ENCODE results near the gene KCNMA1.
A peak's percentile ranks its signal among the peaks of the same experiment; 100 is the strongest.

Gene KCNMA1

DNA sequence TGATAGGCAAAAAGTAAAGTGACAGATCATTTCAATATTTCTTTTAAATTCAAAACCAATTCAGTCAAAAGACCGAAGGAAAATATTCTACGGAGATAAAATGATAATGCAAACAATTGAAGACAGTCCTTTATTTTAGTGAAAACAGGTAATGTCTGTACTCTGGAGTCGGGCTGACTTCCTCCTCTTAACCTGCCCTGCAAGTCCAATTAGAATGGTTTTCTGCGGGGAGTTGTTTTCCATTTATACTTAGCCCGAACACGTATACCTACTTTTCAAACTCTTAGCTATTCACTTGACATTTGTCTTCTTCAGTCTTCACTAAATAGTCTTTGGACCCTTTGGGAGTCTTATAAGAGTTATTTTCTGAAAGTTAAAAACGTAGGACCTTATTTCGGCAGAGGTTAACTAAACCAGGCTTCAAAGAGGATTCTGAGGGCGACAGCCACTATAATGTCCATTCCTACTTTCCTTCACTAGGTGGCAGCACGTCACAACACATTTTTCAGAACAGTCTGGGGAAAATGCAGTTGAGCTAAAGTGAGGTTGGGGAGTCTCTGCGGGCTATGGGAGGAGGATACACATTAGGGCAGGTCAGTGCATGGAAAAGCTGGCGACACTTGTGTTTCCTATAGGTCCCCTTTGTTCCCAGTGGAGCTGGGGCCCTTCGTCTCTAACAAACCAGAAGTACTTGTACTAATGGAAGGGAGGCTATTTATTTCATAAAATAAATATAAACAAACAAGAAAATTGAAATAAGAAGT, 472.0 kb downstream of the KCNMA1 start:
- FAIRE-seq: no peak

DNA sequence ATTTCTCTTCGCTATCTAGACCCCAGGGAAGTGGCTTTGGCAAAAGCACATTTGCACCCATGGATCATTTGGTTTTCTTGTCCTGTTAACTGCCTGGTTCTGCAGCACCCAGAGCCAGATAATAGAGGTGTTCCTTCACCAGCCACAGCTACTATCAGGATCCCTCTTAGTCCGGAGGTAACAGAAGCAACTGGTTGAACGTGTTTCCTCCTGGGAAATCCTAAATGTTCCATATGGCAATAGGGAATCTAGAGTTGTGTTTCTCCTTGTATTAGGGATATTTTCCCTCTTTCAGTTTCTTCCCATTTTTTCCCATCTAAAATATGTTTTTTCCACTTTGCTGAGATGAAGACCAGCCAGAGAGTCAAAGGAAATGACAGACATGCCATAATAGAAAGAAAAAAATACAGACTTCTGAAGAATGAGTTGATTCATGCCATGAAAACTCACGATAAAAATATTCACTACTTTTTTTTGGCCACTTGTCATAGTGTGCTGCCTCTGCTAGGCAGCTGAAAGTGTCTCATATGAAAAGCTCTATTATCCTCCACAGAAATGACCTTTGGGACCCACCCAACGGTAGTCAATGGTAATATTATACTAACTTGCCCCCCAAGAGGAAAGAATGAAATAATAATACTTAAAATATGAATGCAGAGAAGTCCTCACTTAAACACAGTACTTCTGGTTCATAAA, 472.8 kb downstream of the KCNMA1 start:
- no peak for FAIRE-seq

DNA sequence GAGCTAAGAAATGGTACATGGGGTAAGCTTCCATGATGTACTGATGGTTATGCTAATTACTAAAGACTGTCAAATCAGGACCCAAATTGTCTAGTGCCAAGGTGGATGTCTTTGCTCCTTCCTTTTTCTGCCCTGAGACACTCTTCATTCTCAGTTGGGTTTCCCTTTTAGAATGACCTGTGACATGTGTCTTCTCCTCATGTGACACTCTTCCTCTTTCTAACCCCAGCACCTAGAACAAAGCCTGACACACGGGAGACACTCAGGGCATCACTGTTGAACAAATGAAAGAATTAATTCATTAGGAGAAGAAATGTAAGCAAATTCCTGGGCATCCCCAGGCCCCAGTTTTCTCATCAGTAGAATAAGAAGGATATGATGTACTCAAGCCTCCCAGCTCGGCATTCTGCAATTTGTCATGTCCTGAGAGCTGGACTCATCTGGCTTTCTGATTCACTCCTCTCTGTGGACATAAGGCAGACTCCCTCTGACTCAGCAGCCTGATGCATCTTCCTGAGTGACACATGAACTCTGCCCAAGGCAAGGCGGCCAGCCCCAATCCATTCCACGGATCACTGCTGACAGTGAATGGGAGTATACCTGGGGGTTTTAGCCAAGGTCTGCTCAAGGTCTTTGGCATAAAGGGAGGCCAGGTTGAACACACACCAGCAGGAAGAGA, 473.8 kb downstream of the KCNMA1 start:
- no peak for FAIRE-seq

DNA sequence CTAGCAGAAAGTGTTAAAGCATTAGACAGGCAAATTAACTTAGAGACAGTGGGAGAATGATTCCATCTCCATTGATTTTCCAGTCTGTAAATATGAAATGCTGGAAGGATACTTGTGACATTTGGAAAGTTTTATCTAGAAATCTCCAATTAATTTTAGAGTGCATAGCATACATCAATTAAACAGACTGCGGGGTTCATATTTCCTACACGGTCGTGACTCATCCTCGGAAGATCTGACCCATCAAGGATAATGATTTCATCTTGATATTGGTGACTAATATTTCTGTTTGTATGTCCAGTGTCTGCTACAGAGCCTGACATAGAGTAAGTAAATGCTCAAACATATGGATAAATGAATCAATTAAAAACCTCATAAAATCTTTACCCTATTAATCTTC, 474.9 kb downstream of the KCNMA1 start:
- FAIRE-seq: no peak

DNA sequence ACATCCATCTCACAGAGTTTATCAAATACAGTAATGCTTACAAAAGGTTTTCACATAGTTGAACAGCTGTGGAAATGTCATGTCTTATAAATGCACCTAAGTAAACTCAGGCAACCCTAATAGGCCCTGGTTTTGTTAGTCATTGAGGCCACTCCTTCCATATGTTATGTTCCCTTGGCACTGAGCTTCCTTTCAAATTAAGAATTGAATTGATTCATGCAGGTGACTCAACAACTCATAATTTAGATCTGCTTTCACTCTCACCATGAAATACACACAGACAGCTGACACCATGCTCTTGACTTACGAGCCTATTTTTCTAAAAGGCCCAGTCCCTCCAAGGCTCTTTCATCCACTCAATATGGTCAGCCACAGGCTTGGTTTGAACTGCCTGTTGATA, 476.9 kb downstream of the KCNMA1 start:
- FAIRE-seq: peak; percentile 82

DNA sequence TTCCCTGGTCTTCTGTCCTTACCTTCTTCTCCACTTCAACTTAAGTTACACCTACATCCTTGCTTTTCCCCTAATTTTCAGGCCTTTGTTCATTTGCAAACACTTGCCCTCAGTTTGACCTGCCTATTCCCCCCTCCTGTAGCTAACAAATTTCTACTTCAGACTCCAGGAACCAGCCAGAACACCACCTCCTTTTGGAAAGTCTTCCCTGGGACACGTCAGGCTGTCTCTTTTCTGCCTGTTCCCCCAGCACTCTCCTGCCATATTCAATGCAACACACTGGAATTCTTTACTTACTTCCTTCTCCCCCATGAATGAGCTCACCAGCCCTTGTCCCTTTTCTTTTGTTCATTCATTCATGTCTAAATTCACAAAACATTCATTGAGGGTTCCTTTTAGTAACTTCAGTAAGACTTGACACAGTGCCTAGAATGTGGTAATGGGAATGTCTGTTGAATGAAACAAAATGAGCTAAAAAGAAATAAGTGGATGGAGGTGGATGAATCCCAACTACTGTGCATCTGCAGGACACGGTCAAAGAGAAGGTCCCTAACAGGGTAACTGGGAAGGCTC, 478.0 kb downstream of the KCNMA1 start:
- no peak for FAIRE-seq

DNA sequence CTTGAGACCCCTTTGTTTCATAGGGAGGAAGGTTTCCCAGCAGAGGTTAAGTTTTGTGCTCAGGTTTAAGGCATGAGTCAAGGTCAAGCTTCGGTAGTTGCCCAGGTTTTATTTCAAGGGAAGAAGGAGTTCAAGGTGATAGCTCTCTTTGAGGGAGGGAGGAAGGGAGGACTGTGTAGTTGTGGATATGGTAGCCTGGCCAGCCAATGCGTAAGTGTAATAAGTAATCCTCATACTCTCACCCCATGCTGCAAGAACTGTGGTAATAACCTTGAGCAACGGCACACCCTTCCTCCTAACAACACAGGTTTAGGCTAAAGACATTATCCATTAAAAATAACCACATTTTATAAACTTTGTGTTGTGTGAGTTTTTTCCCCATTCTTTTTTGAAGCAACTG, 478.9 kb downstream of the KCNMA1 start:
- FAIRE-seq: no peak

DNA sequence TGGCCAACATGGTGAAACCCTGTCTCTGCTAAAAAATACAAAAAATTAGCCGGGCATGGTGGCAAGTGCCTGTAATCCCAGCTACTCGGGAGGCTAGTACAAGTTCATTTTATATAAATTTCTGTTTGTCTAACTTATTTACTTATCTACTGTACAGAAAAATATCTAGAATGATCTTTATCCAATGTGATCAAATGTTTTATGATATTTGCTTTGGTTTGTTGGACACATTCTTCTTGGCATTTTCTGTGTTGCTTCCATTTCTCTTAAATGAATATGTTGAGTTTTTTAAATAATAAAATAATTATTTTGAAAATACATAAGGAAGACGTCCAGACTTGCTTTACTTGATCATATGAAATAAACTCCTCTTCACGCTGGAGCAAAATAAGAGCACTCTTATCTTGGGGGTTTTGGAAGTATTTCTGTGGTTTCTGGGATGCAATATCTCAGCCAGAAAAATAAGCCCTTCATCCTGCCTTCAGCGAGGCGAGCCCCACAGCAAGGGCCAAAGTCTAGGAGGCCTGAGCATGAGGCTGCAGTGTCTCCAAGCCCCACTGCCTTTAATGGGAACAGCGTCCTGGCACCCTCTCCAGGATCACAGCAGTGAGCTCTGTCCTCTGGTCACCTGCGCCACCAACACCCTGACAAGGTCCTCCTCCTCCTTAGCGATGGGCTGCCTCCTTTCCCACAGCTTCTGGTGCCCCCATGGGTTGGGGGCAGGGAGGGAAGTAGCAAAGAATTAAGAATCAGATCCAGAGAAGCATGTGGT, 480.2 kb downstream of the KCNMA1 start:
- FAIRE-seq: no peak

DNA sequence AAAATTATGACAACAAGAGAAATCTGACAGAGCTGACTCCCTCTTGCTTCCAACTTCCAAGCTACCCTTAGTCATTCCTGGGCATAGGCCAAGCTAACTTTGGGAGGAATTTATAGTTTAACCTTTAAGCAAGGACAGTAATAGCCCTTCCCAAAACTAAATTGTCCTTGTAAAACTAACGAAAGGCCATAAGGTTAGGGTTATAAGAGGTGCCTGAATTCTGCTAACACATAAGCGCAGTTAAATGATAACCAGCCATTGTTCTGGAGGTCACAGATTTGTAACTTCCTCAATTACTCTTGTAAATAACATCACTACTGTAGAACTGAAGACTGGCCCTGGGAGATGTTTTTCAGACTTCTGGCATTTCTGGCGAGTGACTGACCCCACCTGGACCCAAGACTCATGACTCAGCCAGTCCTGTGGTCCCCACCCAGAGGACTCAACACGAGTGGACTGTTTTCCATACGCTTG, 481.2 kb downstream of the KCNMA1 start:
- peak; percentile 74 for FAIRE-seq

DNA sequence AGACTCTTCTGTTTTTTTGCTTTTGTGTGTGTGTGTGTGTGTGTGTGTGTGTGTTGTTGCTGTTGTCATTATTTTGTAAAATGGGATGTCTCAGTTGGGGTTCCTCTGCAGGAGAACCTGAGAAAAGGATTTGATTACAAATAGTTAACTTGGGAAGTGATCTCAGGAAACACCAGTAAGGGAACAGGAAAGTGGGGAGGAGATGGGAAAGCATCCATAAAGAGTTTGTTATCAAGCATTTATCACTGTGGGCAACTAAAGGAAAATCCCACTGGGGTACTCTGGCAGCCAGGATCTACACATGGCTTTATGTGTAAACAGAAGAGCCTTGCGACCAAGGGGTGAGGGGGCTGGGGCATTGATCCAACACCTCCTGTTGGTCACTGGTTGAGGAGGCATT, 485.4 kb downstream of the KCNMA1 start:
- FAIRE-seq: no peak

DNA sequence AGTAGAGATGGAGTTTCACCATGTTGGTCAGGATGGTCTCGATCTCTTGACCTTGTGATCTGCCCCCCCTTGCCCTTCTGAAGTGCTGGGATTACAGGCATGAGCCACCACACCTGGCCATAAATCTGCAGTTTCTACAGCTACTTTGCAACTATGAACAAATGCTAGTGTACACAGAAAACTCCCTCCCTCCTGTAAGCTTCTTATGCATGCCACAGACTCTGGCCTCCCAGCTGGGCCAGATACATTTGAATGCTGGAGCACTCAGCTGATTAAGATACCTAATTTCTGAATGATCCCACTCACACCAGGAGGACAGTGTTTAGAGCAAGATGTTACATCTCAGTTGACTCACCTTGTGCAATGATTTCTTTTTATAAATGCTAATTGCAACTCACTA, 486.2 kb downstream of the KCNMA1 start:
- no peak for FAIRE-seq

DNA sequence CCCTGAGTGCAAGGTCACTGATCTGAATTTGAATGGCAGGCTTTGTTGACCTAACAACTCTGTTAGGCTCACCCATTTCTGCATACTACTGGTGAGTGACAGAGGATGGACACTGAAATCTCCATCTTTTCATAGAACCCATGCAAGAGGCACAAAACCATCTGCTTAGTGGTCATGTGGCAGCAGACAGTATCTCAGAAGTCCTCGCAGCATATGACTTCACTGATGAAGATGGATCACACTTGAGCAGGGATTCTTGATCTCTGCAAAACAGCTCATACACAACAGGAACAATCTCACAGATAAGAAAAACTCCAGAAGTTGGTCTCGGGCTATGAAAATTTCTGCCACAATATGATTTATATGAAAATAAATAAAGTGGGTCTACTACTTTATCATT, 487.9 kb downstream of the KCNMA1 start:
- FAIRE-seq: no peak

DNA sequence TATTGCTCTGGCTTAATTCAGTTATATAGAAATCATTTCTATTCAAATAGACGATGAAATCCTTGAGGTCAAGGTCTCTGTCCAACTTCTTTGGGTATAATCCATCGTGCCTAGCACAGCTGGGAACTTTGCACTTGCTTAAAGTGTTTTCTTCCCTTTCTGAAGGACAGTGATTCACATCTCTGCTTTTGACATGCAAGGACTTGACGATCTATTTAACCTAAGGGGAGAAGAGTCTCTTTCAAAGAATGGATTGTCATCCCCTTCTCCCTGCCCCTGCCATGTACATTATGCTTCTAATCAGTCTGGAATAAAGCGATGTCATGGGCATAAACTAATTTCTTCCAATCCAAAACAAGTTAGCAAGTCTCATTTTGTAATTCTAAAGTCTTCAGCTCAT, 488.6 kb downstream of the KCNMA1 start:
- no peak for FAIRE-seq

DNA sequence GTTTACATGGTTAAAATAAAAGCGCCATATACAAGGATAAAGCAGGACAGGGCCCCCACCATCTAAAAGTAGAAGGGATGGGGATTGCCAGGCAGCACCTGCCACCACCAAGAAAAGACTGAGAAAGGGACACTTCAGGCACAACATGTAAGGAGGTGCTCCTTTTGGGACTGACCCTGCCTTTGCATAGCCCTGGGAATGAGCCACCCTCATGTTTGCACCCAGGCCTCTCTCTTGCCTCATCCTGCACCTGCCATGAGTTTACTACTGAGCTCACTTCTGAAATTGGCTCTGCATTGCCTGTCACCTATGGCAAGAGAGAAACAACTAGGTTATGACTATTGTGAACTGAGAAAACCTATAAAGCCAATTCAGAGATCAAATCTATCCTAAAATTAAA, 489.7 kb downstream of the KCNMA1 start:
- no peak for FAIRE-seq

DNA sequence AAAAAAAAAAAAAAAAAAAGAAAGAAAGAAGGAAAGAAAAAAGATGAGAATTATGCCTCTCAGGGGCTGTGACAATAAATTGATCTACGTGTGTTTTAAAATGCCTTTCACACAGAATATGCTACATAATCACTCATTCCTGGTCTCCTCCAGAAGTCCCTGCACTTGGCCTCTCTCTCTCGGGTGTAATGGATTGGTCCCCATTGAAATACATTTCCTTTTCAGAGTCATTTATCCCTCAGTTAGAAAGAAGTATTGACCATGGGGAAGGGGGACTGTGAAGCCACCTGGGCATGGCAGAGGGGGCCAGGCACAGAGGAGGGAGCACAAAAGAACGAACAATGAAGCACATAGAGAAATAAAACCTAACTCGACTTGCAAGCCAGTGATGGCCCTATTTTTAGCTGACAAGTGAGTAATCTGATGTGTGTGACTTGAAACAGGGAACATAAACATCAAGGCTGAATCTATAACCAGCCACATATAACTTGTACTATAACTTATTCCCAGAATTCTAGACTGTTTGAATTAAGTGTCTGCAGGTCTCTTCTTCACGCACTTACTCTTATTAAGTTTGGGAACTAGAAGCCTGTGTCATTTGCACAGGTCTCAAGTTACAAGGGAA, 490.8 kb downstream of the KCNMA1 start:
- no peak for FAIRE-seq

DNA sequence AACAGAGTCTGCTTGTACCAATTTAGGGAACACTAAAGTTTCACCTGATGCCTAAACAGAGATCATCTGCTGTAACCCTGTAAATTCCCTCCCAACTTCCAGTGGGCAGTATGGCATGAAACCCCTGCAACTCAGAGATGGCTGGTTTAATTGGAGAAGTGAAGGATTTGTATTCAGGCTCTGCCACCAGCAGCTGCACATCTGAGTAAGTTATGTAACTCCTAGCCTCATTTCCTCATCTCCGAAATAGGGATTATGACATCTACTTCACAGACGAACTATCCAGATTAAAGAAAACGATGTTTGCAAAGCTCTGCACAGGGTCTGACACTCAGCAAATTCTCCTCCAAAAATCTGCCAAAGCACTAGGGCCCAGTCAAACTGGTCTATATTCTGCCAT, 493.0 kb downstream of the KCNMA1 start:
- FAIRE-seq: no peak

DNA sequence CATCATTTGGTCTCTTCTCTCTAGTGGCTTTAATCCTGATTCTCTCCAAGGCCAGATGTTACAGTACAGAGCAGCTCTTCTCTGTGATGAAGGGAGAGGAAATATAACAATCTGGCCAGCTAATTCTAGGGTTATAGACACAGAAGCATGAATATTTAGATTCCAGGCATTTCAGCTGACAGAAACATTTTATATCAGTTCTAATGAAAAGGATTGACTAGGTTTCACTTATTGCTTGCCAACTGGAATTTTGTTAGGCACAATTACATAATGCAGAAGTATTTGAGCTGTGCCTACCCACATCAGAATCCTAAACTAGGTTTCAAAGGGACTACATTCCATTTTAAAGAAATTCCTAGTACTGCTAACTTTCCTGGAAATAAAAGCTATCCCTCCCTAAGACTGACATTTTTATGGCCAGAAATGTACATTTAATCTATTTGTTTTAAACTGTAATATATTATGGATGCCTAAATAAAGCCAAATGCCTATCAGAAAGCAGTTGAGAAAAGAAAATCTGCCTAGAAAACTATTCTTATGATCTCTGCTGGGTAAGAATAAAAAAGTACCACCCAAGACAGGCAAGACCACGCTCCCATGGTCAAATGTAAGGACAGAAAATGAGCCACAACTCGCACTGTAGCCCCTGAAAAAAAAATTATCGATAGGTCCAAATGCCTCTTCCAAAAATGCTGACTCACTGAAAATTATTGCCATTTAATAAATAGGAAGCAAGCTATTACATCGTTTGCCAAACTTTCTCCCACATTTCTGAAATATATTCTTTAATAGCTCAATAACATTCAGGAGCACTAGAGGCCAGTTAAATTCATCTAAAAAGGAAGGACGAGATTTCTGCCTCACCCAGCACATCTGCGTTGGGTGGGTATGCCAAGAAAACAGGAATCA, 498.1 kb downstream of the KCNMA1 start:
- no peak for FAIRE-seq

DNA sequence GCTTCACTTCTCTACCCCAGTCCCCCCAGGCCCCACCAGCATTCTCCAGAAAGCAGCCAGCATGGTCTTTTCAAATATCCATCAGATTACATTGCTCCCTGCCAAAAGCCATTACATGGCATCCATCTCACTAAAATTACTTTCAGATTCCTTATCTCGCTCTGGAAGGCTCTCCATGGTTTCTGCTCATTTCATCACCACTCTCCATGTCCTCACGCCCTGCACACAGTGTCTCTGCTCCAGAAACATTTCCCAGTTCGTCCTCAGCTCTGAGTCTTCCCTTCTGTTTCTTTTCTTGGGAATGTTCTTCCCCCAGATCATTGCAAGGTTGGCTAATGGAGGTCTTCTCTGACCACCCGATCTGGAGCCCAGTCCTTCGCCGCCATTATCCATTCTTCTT, 499.1 kb downstream of the KCNMA1 start:
- no peak for FAIRE-seq

DNA sequence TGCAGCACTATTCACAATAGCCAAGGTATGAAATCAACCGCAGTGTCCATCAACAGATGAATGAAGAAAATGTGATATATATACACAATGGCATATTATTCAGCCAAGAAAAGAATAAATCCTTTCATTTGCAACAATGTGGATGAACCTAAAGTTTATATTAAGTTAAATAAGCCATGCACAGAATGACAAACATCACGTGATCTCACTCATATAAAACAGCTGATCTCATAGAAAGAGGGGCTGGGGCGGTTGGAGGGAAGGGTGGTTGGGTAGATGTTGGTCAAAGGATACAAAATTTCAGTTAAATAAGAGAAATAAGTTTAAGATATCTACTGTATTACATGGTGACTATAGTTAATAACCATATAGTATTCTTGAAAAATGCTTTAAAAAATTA, 502.1 kb downstream of the KCNMA1 start:
- FAIRE-seq: no peak

DNA sequence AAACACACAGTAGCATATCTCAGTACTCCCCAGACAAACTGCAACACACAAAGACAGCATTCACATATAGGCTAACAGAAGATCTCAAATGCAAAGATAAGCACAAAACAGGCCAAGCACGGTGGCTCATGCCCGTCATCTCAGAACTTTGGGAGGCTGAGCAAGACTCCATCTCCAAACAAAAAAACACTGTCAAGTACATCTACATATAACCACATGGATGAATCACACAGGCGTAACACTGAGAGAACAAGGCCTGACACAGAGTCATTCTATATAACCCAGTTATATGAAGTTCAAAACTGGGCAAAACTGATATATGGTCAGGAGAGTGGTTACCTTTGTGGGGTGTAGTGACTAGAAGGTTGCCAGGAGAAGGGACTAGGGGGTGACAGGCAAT, 506.4 kb downstream of the KCNMA1 start:
- no peak for FAIRE-seq

DNA sequence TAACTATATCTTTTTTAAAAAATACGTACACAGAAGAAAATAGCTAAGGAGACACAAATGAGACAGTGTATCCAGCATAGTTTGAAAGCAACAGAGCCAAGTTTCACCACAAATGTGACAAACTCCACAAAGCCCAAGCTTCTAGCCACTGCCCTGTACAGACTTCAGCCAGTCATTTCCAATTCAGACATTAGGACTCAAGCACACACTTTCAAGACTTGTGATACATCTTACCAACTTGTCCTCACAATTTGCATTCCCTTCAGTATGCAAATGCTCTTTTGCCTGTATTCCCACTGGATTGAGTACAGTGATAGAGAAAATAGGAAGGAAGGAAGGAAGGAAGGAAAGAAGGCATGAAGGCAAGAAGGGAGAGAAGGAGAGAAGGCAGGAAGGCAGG, 510.4 kb downstream of the KCNMA1 start:
- no peak for FAIRE-seq

Data from colon (tissue), 2 donors.